DMS53 treated with DMSO at 0.1 percent for 48 hours (cell line): Measurements from ENCODE around the gene LRGUK.

Source experiments
- DNase-seq: peaks from one replicate; lab custom pipeline; 2025; ENCODE audit not compliant: unreplicated experiment; lab: John Stamatoyannopoulos, UW

LRGUK gene

DNA sequence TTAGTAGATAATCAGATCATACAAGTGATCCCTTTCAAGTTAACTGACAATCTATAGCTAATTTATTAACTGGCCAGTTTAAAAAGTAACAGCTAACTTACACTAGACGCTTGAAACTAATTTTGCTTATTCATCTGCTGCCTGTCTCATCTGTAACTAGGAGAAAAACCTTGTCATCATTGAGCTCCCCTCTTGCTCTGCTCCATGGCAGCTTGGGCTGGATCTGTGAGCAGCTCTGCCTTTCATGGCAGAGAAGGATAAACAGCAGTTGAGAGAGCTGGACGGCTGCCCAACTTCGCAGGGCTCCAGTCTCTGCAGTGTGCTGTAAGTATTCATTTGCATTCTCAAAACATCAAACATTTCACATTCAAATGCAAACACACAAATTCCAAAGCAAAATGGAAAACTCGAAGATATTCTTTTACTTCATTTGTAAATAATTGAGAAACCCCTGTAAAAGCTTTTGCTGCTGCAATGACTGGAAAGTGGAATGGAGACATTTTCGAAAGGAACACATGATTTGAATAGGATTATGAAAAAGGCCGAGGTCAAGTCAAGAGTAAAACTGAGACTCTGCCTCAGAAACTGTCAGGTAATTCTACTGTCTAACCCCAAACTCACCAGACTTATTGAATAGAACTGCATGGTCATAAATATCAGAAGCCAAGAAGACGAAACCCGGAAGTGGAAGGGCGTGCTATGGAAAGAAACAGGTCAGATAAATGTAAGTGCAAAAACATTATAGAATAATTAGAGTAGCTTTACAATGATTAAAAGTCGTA lies 172.0 kb downstream of the LRGUK start:
- DNase-seq = no peak

DNA sequence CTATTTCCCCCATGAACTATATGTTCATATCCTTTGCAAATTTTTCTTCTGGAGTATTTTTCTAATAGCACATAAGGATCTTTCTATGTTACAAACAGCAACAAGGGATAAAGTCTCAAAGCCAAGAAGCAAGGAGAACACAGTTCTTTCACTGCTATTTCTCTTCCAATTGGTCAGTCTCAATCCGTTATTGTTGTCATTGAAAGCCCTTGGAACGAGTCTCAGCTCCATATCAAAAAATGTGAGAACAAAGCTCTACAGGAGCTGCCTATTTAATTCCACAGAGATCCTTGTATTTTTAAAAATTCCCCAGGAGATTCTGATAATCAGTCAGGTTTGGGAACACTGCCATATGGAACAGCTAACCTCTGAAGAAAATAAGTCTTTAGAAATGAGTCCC lies 173.8 kb downstream of the LRGUK start:
- DNase-seq = no peak

DNA sequence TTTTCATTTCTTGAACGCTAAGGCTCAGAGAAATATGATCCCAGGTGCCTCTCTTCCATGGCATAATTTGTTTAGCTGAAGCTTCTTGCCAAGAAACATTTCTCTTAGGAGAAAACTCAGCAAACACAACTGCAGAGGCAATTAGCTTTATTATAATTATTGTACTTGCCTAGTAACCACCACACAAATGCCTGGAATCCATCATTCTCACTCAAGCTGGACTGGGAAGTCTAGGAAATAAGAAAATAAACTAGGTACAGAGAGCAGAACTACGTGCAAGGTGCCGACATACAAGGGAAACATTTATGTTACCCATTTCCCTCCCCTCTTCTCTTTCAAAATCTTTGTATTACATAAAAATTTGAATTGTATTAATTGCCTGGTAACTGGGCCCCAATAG lies 174.5 kb downstream of the LRGUK start:
- no peak for DNase-seq

DNA sequence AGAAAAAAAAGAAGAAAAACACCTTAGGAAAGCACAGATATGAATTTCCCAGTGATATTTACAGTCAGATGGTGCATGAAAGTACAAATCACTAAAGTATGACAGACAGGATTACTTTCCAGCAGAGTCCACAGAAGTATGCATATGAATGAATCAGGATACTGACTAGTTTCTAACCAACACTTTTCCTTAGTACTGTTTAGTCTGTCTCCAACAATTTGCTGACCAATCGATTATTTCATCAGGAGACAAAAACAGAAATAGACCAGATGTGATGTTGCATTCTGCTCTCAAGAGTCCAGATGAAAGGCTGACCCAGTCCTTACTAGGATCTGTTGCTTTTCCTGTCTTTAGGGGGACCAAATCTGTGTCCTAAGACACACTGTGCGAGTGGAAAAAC lies 175.0 kb downstream of the LRGUK start:
- DNase-seq = no peak

DNA sequence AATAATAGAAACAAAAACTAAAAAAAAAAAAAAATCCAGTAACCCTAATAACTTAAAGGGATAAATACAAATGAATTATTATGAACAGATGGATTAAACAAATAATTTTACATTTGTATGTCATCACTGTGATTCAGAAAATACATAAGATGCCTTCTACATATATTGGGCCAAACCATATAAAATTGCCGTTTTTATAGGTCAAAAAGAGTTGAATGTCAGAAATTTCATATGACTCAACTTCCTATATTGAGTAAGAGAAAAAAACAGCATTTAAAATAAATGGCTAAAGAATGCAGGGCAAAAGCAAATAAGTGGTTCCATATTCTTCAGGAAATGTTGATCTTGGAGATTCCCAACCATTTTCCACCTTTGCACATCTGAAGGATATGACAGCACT lies 180.2 kb downstream of the LRGUK start:
- no peak for DNase-seq

DNA sequence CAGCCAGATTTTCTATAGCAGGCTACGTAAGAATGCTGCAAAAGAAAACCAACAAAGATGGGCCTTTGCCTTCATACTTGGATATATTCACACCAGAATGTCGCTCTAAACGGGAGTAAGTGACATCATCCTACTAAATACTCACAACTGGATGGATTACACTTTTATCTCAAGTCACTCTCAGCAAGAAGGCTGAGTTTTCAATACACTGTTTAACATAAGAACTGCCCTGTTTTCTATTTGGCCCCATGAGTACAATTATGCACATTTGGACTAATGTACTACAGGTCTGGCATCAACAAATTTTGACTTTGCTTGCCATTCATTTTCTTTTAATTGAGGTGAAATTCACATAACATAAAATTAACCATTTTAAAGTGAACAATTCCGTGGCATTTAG lies 181.4 kb downstream of the LRGUK start:
- no peak for DNase-seq

DNA sequence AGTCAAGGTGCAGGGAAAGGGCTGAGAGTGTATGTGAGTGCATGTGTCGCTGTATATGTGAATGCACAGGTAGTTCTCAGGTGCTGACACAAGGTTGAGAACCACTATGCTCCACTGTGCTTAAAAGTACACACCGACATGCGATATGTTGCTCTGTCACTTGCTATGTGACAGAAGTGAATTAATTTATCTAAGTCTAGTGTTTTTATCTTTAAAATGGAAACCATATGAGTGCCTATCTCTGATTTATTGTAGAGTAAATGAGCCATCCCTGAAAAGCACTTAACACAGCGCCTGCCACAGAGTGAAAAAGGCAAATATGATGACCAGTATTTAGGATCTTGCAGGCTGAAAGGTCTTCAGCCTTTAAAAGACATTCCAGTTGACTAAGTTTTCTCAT lies 184.7 kb downstream of the LRGUK start:
- no peak for DNase-seq

DNA sequence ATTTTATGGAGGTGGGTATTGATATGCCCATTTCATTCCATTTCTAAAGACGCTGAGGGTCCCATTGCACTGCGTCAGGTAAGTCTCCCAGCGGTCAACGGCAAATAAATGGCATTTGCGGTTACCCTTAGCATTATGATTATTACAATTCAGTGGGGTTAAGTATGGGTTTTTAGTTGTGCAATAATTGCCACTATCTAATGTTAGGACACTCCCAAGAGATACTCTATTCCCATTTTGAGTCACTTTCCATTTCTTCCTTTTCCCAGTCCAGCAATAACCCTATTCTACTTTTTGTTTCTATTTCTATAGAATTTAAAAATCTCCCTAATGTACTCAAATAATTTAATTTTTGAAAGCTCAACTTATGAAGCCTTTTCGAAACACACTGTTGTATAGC lies 185.6 kb downstream of the LRGUK start:
- DNase-seq = no peak

DNA sequence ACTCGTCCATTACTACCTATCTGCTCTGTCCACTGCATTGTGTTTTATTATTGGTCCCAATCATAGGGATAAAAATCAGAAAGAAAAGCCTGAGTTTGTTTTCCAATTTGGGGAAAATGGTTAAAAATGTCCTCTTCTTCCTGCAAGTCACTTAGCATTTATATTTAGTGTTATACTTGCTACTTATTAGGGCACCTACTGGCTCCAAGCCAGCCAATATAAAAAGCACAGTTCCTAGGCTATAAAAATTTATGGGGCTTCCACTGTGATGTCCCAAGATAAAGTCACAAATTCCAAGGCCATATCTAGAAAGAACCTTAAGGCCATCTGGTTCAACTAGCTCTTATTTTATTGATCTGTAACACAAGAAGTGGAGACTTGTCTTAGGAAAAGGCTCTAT lies 186.4 kb downstream of the LRGUK start:
- no peak for DNase-seq
